Mesenchymal stem cell (in vitro differentiated cells and primary cell): ENCODE measurements around the gene RIN2.

Source experiments
- DNase-seq: peaks from one replicate; pipeline ENCODE4 v3.0.0-alpha.2; 2013
- H2AFZ ChIP-seq: one replicate; pipeline ENCODE4 v1.6.1; 2013; ENCODE audit warnings: low read depth, mild to moderate bottlenecking, control low read depth, inconsistent platforms, low read length, moderate library complexity
- H2AK5ac ChIP-seq: 2 replicates; pipeline ENCODE4 v1.6.1; 2013; ENCODE audit warnings: low read length, moderate library complexity, mild to moderate bottlenecking, inconsistent platforms; ENCODE audit not compliant: severe bottlenecking
- H2BK120ac ChIP-seq: one replicate; pipeline ENCODE4 v1.6.1; 2013; ENCODE audit warnings: low read depth, mild to moderate bottlenecking, inconsistent platforms, low read length, moderate library complexity
- H2BK12ac ChIP-seq, 2 experiments: one replicate each; pipeline ENCODE4 v1.6.1; 2013; ENCODE audit warnings: inconsistent platforms in 2 of 2, low read length in 2 of 2, mild to moderate bottlenecking in 2 of 2, moderate library complexity in 2 of 2, control low read depth in 1 of 2
- H2BK15ac ChIP-seq: one replicate; pipeline ENCODE4 v1.6.1; 2013; ENCODE audit warnings: mild to moderate bottlenecking, low read depth, inconsistent platforms; ENCODE audit not compliant: poor library complexity, severe bottlenecking
- H2BK5ac ChIP-seq: 2 replicates; pipeline ENCODE4 v1.6.1; 2013; ENCODE audit warnings: low read depth, mild to moderate bottlenecking, low read length, control low read depth, inconsistent platforms; ENCODE audit not compliant: poor library complexity, severe bottlenecking
- H3K14ac ChIP-seq, 2 experiments: one replicate each; pipeline ENCODE4 v1.6.1; 2013; ENCODE audit warnings: inconsistent platforms in 2 of 2, low read length in 2 of 2, control low read depth in 1 of 2, mild to moderate bottlenecking in 1 of 2, moderate library complexity in 1 of 2
- H3K18ac ChIP-seq, 2 experiments: one replicate each; pipeline ENCODE4 v1.6.1; 2013; ENCODE audit warnings: inconsistent platforms in 2 of 2, low read length in 2 of 2, control low read depth in 1 of 2, low read depth in 1 of 2, mild to moderate bottlenecking in 1 of 2
- H3K23ac ChIP-seq, 2 experiments: one replicate each; pipeline ENCODE4 v1.6.1; 2013; ENCODE audit warnings: inconsistent platforms in 2 of 2, low read length in 2 of 2, mild to moderate bottlenecking in 2 of 2, moderate library complexity in 2 of 2, control low read depth in 1 of 2
- H3K27ac ChIP-seq: 2 replicates; pipeline ENCODE4 v1.5.1; 2013; ENCODE audit warnings: mild to moderate bottlenecking, moderate library complexity, low read length, control low read depth, inconsistent platforms; ENCODE audit not compliant: poor library complexity, severe bottlenecking
- H3K27me3 ChIP-seq, 2 experiments: 2 replicates each; pipeline versions ENCODE4 v1.6.1 to v1.7.0; 2013; ENCODE audit warnings: low read length in 2 of 2, mild to moderate bottlenecking in 2 of 2, moderate library complexity in 2 of 2, control low read depth in 1 of 2, inconsistent platforms in 1 of 2; ENCODE audit not compliant: control insufficient read depth in 1 of 2, insufficient read depth in 1 of 2
- H3K36me3 ChIP-seq, 2 experiments: 2 replicates each; pipeline versions ENCODE4 v1.6.1 to v1.7.0; 2013; ENCODE audit warnings: low read length in 2 of 2, control low read depth in 1 of 2, inconsistent platforms in 1 of 2, low read depth in 1 of 2, mild to moderate bottlenecking in 1 of 2; ENCODE audit not compliant: insufficient read depth in 2 of 2, control insufficient read depth in 1 of 2
- H3K4ac ChIP-seq, 2 experiments: one replicate each; pipeline ENCODE4 v1.6.1; 2013; ENCODE audit warnings: inconsistent platforms in 2 of 2, low read length in 2 of 2, mild to moderate bottlenecking in 2 of 2, moderate library complexity in 2 of 2, control low read depth in 1 of 2, low read depth in 1 of 2
- H3K4me1 ChIP-seq: 2 replicates; pipeline ENCODE4 v1.6.1; 2013; ENCODE audit warnings: low read depth, low read length, control low read depth; ENCODE audit not compliant: control insufficient read depth, insufficient read depth
- H3K4me2 ChIP-seq: 2 replicates; pipeline ENCODE4 v1.6.1; 2013; ENCODE audit warnings: low read length, mild to moderate bottlenecking, inconsistent platforms; ENCODE audit not compliant: poor library complexity, severe bottlenecking
- H3K4me3 ChIP-seq, 2 experiments: 2 replicates each; pipeline versions ENCODE4 v1.5.1 to v1.7.0; 2013; ENCODE audit warnings: low read length in 2 of 2, mild to moderate bottlenecking in 2 of 2, control low read depth in 1 of 2, low read depth in 1 of 2; ENCODE audit not compliant: insufficient read depth in 1 of 2
- H3K79me1 ChIP-seq: replicated peaks from 2 replicates; pipeline ENCODE4 v1.6.1; 2013; ENCODE audit warnings: mild to moderate bottlenecking, control low read depth, low read length, inconsistent platforms; ENCODE audit not compliant: poor library complexity, severe bottlenecking
- H3K9ac ChIP-seq: 2 replicates; pipeline ENCODE4 v1.7.0; 2013; ENCODE audit warnings: mild to moderate bottlenecking, low read length, moderate library complexity
- H3K9me3 ChIP-seq: 2 replicates; pipeline ENCODE4 v1.7.0; 2013; ENCODE audit warnings: mild to moderate bottlenecking, low read length; ENCODE audit not compliant: control insufficient read depth
- H4K8ac ChIP-seq: one replicate; pipeline ENCODE4 v1.6.1; 2013; ENCODE audit warnings: inconsistent platforms, mild to moderate bottlenecking, low read length, moderate library complexity
- H4K91ac ChIP-seq: one replicate; pipeline ENCODE4 v1.6.1; 2013; ENCODE audit warnings: mild to moderate bottlenecking, low read length, inconsistent platforms
- WGBS: methylation state at CpG from one replicate; pipeline ENCODE4 v1.1.7; 2013; ENCODE audit warnings: mixed read lengths; 5-methylcytosine and 5-hydroxymethylcytosine counted together

RIN2 gene

GRCh38 chr20:19715986-19716385 is 42.1 kb upstream of the RIN2 start:
- Histone ChIP-seq H2BK15ac (no peak overlapping the region), H3K27me3 (peaks cover 0 to 6% of the 10 kb centered on the region in 2 experiments), H2BK5ac (no peak overlapping the region), H2AFZ (no peak overlapping the region), H3K18ac (no peak overlapping the region), H3K4me1 (peaks cover 4% of the 10 kb centered on the region), H3K4me2 (no peak overlapping the region), H3K9me3 (no peaks in the 10 kb centered on the region), H3K9ac (no peak overlapping the region), H3K14ac (no peak overlapping the region), H4K91ac (no peak overlapping the region), H3K4ac (no peak overlapping the region), H3K4me3 (no peak overlapping the region), H3K27ac (no peak overlapping the region), H3K79me1 (no peaks in the 10 kb centered on the region), H4K8ac (no peak overlapping the region), H2AK5ac (no peak overlapping the region), H2BK120ac (no peak overlapping the region), H2BK12ac (no peak overlapping the region), H3K36me3 (no peaks in the 10 kb centered on the region), H3K23ac (no peak overlapping the region)
- no peak for DNase-seq
- WGBS = 69% methylated on average over 3 of the region's 3 CpGs

- Histone ChIP-seq H4K91ac (no peak overlapping the region), H2AK5ac (no peak overlapping the region), H3K27me3 (peaks cover 0 to 6% of the 10 kb centered on the region in 2 experiments), H3K36me3 (no peaks in the 10 kb centered on the region), H3K4ac (no peak overlapping the region), H2BK15ac (no peak overlapping the region), H4K8ac (no peak overlapping the region), H3K4me3 (no peak overlapping the region), H2BK120ac (no peak overlapping the region), H3K18ac (no peak overlapping the region), H3K9me3 (no peaks in the 10 kb centered on the region), H2BK12ac (no peak overlapping the region), H2AFZ (no peak overlapping the region), H2BK5ac (no peak overlapping the region), H3K27ac (no peak overlapping the region), H3K4me2 (no peak overlapping the region), H3K23ac (no peak overlapping the region), H3K14ac (no peak overlapping the region), H3K9ac (no peak overlapping the region), H3K4me1 (no peaks in the 10 kb centered on the region), H3K79me1 (no peaks in the 10 kb centered on the region)
- no peak for DNase-seq
- WGBS = 89% methylated on average over 3 of the region's 3 CpGs
These were observed 39.2 kb upstream of the RIN2 start for GRCh38 chr20:19718880-19719279.

- Histone ChIP-seq H3K4me1 (no peaks in the 10 kb centered on the region), H3K9ac (no peak overlapping the region), H3K23ac (no peak overlapping the region), H2BK120ac (no peak overlapping the region), H2BK15ac (no peak overlapping the region), H2BK12ac (no peak overlapping the region), H3K9me3 (no peaks in the 10 kb centered on the region), H4K91ac (no peak overlapping the region), H3K18ac (no peak overlapping the region), H2BK5ac (no peak overlapping the region), H2AK5ac (no peak overlapping the region), H3K4ac (no peak overlapping the region), H4K8ac (no peak overlapping the region), H3K14ac (no peak overlapping the region), H3K27me3 (peaks cover 0 to 6% of the 10 kb centered on the region in 2 experiments), H3K4me3 (no peak overlapping the region), H3K36me3 (no peaks in the 10 kb centered on the region), H3K79me1 (no peaks in the 10 kb centered on the region), H2AFZ (no peak overlapping the region), H3K27ac (no peak overlapping the region), H3K4me2 (no peak overlapping the region)
- no peak for DNase-seq
- 95% methylated on average over 18 of the region's 18 CpGs for WGBS
These were observed 37.1 kb upstream of the RIN2 start for GRCh38 chr20:19720991-19721390.

- H2BK5ac ChIP-seq = no peak overlapping the region
- H2BK120ac ChIP-seq = no peak overlapping the region
- no peak overlapping the region for H3K9ac ChIP-seq
- no peak overlapping the region for H3K4me2 ChIP-seq
- WGBS = 100% methylated on average over 2 of the region's 4 CpGs
- DNase-seq = no peak
- no peak overlapping the region for H2AK5ac ChIP-seq
- H2BK15ac ChIP-seq = no peak overlapping the region
- no peak overlapping the region for H2BK12ac ChIP-seq
- no peaks in the 10 kb centered on the region for H3K4me1 ChIP-seq
- peaks cover 0 to 6% of the 10 kb centered on the region in 2 experiments for H3K27me3 ChIP-seq
- no peaks in the 10 kb centered on the region for H3K9me3 ChIP-seq
- no peak overlapping the region for H3K14ac ChIP-seq
- no peak overlapping the region for H3K18ac ChIP-seq
- H3K27ac ChIP-seq = no peak overlapping the region
- no peak overlapping the region for H3K4me3 ChIP-seq
- no peak overlapping the region for H4K8ac ChIP-seq
- no peak overlapping the region for H2AFZ ChIP-seq
- H3K79me1 ChIP-seq = no peaks in the 10 kb centered on the region
- no peak overlapping the region for H3K23ac ChIP-seq
- H3K36me3 ChIP-seq = no peaks in the 10 kb centered on the region
- no peak overlapping the region for H4K91ac ChIP-seq
- H3K4ac ChIP-seq = no peak overlapping the region
These were observed 35.0 kb upstream of the RIN2 start for GRCh38 chr20:19723051-19723450.
